ENCODE data around the gene STS.

Gene STS

GRCh38 chrX:7131621-7132020 lies 15.9 kb upstream of the STS start:
- Histone ChIP-seq H3K4me2 (ENCODE audit: low read length) (no peak overlapping the region), H3K4me3 (ENCODE audit: low read length) (no peak overlapping the region), H3K9ac (ENCODE audit: low read length) (no peak overlapping the region), H3K79me2 (ENCODE audit: control insufficient read depth, insufficient read depth, low read length) (no peaks in the 10 kb centered on the region), H3K18ac (ENCODE audit: low read length) (no peak overlapping the region), H3K36me3 (ENCODE audit: control insufficient read depth, insufficient read depth, low read length) (no peaks in the 10 kb centered on the region), H3K79me1 (ENCODE audit: low read length) (no peaks in the 10 kb centered on the region), H3K4me1 (ENCODE audit: control insufficient read depth, low read depth, low read length) (no peaks in the 10 kb centered on the region), H3K56ac (ENCODE audit: low read length) (no peak overlapping the region), H4K8ac (ENCODE audit: low read depth, low read length) (no peak overlapping the region), H2BK120ac (ENCODE audit: low read depth, low read length) (no peak overlapping the region), H2BK5ac (ENCODE audit: low read length) (no peak overlapping the region), H3K23ac (ENCODE audit: low read length) (no peak overlapping the region), H3K27me3 (ENCODE audit: insufficient read depth, low read length, poor library complexity) (no peaks in the 10 kb centered on the region), H4K5ac (ENCODE audit: low read length) (no peak overlapping the region), H3K4ac (ENCODE audit: low read depth, low read length) (peak overlapping the region; percentile 79), H3K27ac (ENCODE audit: low read depth, low read length) (no peak overlapping the region), H2AK5ac (ENCODE audit: low read length) (no peak overlapping the region), H2BK15ac (replicated peaks; ENCODE audit: low read depth) (no peak overlapping the region)
- no CpG with 5 or more reads among the region's 13 CpGs for WGBS (ENCODE audit: extremely low coverage, insufficient coverage, low lambda C conversion rate)
- no peak for DNase-seq

- H3K36me3 ChIP-seq (ENCODE audit: control insufficient read depth, insufficient read depth, low read length): no peaks in the 10 kb centered on the region
- no peak overlapping the region for H4K8ac ChIP-seq (ENCODE audit: low read depth, low read length)
- H3K18ac ChIP-seq (ENCODE audit: low read length): peak overlapping the region; percentile 80
- no peak overlapping the region for H3K9ac ChIP-seq (ENCODE audit: low read length)
- H3K4me2 ChIP-seq (ENCODE audit: low read length): no peak overlapping the region
- no peak overlapping the region for H2AK5ac ChIP-seq (ENCODE audit: low read length)
- no peak overlapping the region for H2BK120ac ChIP-seq (ENCODE audit: low read depth, low read length)
- no peak overlapping the region for H3K4me3 ChIP-seq (ENCODE audit: low read length)
- peak; percentile 98 for DNase-seq
- no peak overlapping the region for H2BK15ac ChIP-seq (replicated peaks; ENCODE audit: low read depth)
- no peak overlapping the region for H3K4ac ChIP-seq (ENCODE audit: low read depth, low read length)
- no peak overlapping the region for H3K23ac ChIP-seq (ENCODE audit: low read length)
- no peak overlapping the region for H2BK5ac ChIP-seq (ENCODE audit: low read length)
- no CpG with 5 or more reads among the region's 3 CpGs for WGBS (ENCODE audit: extremely low coverage, insufficient coverage, low lambda C conversion rate)
- no peaks in the 10 kb centered on the region for H3K79me2 ChIP-seq (ENCODE audit: control insufficient read depth, insufficient read depth, low read length)
- H3K27ac ChIP-seq (ENCODE audit: low read depth, low read length): peak overlapping the region; percentile 81
- H3K56ac ChIP-seq (ENCODE audit: low read length): peak overlapping the region; percentile 34
- no peaks in the 10 kb centered on the region for H3K79me1 ChIP-seq (ENCODE audit: low read length)
- no peaks in the 10 kb centered on the region for H3K4me1 ChIP-seq (ENCODE audit: control insufficient read depth, low read depth, low read length)
- no peaks in the 10 kb centered on the region for H3K27me3 ChIP-seq (ENCODE audit: insufficient read depth, low read length, poor library complexity)
- H4K5ac ChIP-seq (ENCODE audit: low read length): no peak overlapping the region
Observed at GRCh38 chrX:7132335-7133049, 15.0 kb upstream of the STS start.

GRCh38 chrX:7133050-7133440 lies 14.5 kb upstream of the STS start:
- Histone ChIP-seq H3K27ac (ENCODE audit: low read depth, low read length) (peak overlapping the region; percentile 81), H3K9ac (ENCODE audit: low read length) (no peak overlapping the region), H3K56ac (ENCODE audit: low read length) (peak overlapping the region; percentile 60)

GRCh38 chrX:7134981-7135380 lies 12.5 kb upstream of the STS start:
- no peak overlapping the region for H4K8ac ChIP-seq (ENCODE audit: low read depth, low read length)
- H3K4ac ChIP-seq (ENCODE audit: low read depth, low read length): no peak overlapping the region
- no peak overlapping the region for H3K18ac ChIP-seq (ENCODE audit: low read length)
- no peak for DNase-seq
- no peak overlapping the region for H3K27ac ChIP-seq (ENCODE audit: low read depth, low read length)
- no peak overlapping the region for H2BK120ac ChIP-seq (ENCODE audit: low read depth, low read length)
- no peaks in the 10 kb centered on the region for H3K79me1 ChIP-seq (ENCODE audit: low read length)
- H3K27me3 ChIP-seq (ENCODE audit: insufficient read depth, low read length, poor library complexity): no peaks in the 10 kb centered on the region
- H4K5ac ChIP-seq (ENCODE audit: low read length): no peak overlapping the region
- H3K56ac ChIP-seq (ENCODE audit: low read length): no peak overlapping the region
- no peaks in the 10 kb centered on the region for H3K4me1 ChIP-seq (ENCODE audit: control insufficient read depth, low read depth, low read length)
- H3K9ac ChIP-seq (ENCODE audit: low read length): no peak overlapping the region
- H2BK5ac ChIP-seq (ENCODE audit: low read length): no peak overlapping the region
- no peaks in the 10 kb centered on the region for H3K36me3 ChIP-seq (ENCODE audit: control insufficient read depth, insufficient read depth, low read length)
- no CpG with 5 or more reads among the region's 2 CpGs for WGBS (ENCODE audit: extremely low coverage, insufficient coverage, low lambda C conversion rate)
- H3K4me3 ChIP-seq (ENCODE audit: low read length): no peak overlapping the region
- no peaks in the 10 kb centered on the region for H3K79me2 ChIP-seq (ENCODE audit: control insufficient read depth, insufficient read depth, low read length)
- no peak overlapping the region for H2AK5ac ChIP-seq (ENCODE audit: low read length)
- H3K4me2 ChIP-seq (ENCODE audit: low read length): no peak overlapping the region
- H2BK15ac ChIP-seq (replicated peaks; ENCODE audit: low read depth): no peak overlapping the region
- no peak overlapping the region for H3K23ac ChIP-seq (ENCODE audit: low read length)

More at GRCh38 chrX:7133050-7133440, 14.5 kb upstream of the STS start:
- no peak overlapping the region for H4K5ac ChIP-seq (ENCODE audit: low read length)
- peak overlapping the region; percentile 80 for H3K18ac ChIP-seq (ENCODE audit: low read length)
- H3K4me3 ChIP-seq (ENCODE audit: low read length): no peak overlapping the region
- WGBS (ENCODE audit: extremely low coverage, insufficient coverage, low lambda C conversion rate): no CpG with 5 or more reads among the region's 8 CpGs
- no peaks in the 10 kb centered on the region for H3K4me1 ChIP-seq (ENCODE audit: control insufficient read depth, low read depth, low read length)
- peak; percentile 69 for DNase-seq
- no peak overlapping the region for H3K23ac ChIP-seq (ENCODE audit: low read length)
- H3K4me2 ChIP-seq (ENCODE audit: low read length): no peak overlapping the region
- no peaks in the 10 kb centered on the region for H3K27me3 ChIP-seq (ENCODE audit: insufficient read depth, low read length, poor library complexity)
- no peak overlapping the region for H4K8ac ChIP-seq (ENCODE audit: low read depth, low read length)
- no peak overlapping the region for H2BK15ac ChIP-seq (replicated peaks; ENCODE audit: low read depth)
- peak overlapping the region; percentile 55 for H3K4ac ChIP-seq (ENCODE audit: low read depth, low read length)
- no peaks in the 10 kb centered on the region for H3K79me2 ChIP-seq (ENCODE audit: control insufficient read depth, insufficient read depth, low read length)
- no peak overlapping the region for H2BK120ac ChIP-seq (ENCODE audit: low read depth, low read length)
- H2AK5ac ChIP-seq (ENCODE audit: low read length): no peak overlapping the region
- no peak overlapping the region for H2BK5ac ChIP-seq (ENCODE audit: low read length)
- no peaks in the 10 kb centered on the region for H3K36me3 ChIP-seq (ENCODE audit: control insufficient read depth, insufficient read depth, low read length)
- H3K79me1 ChIP-seq (ENCODE audit: low read length): no peaks in the 10 kb centered on the region

- Histone ChIP-seq H3K18ac (ENCODE audit: low read length) (no peak overlapping the region), H2BK5ac (ENCODE audit: low read length) (no peak overlapping the region), H2BK15ac (replicated peaks; ENCODE audit: low read depth) (no peak overlapping the region)
Observed at GRCh38 chrX:7139202-7140081, 8.1 kb upstream of the STS start.

More at GRCh38 chrX:7139202-7140081, 8.1 kb upstream of the STS start:
- Histone ChIP-seq H4K5ac (ENCODE audit: low read length) (no peak overlapping the region), H3K36me3 (ENCODE audit: control insufficient read depth, insufficient read depth, low read length) (no peaks in the 10 kb centered on the region), H3K56ac (ENCODE audit: low read length) (no peak overlapping the region), H3K4me3 (ENCODE audit: low read length) (no peak overlapping the region), H3K4me2 (ENCODE audit: low read length) (no peak overlapping the region), H3K9ac (ENCODE audit: low read length) (no peak overlapping the region), H3K27ac (ENCODE audit: low read depth, low read length) (no peak overlapping the region), H3K79me2 (ENCODE audit: control insufficient read depth, insufficient read depth, low read length) (no peaks in the 10 kb centered on the region), H2BK120ac (ENCODE audit: low read depth, low read length) (no peak overlapping the region), H3K4me1 (ENCODE audit: control insufficient read depth, low read depth, low read length) (no peaks in the 10 kb centered on the region), H4K8ac (ENCODE audit: low read depth, low read length) (no peak overlapping the region), H2AK5ac (ENCODE audit: low read length) (no peak overlapping the region), H3K27me3 (ENCODE audit: insufficient read depth, low read length, poor library complexity) (no peaks in the 10 kb centered on the region), H3K4ac (ENCODE audit: low read depth, low read length) (no peak overlapping the region), H3K23ac (ENCODE audit: low read length) (no peak overlapping the region), H3K79me1 (ENCODE audit: low read length) (no peaks in the 10 kb centered on the region)
- no CpG with 5 or more reads among the region's 9 CpGs for WGBS (ENCODE audit: extremely low coverage, insufficient coverage, low lambda C conversion rate)
- DNase-seq: no peak
